GM23338 (cell line): Measurements from ENCODE around the gene FEV. TPM values are rescaled to one million over a fixed set of nuclear protein-coding genes. Genes with fewer than 3 reads are reported as not detected.

Experiments used
- ATAC-seq: fragments of 200-7000 bp; cut with Tn5 transposase; 3 replicates; pipeline ENCODE4 v1.9.1; 2020
- DNase-seq: peaks from one replicate; pipeline ENCODE4 v3.0.0-alpha.2; 2015; ENCODE audit warnings: low spot score
- H2AFZ ChIP-seq: fragments of 200-600 bp; sonication (generic); 2 replicates; pipeline ENCODE4 v1.8.0; 2016; ENCODE audit warnings: antibody characterized with exemption, mild to moderate bottlenecking, moderate library complexity
- H3F3A ChIP-seq: fragments of 200-600 bp; sonication (generic); replicated peaks from 2 replicates; pipeline ENCODE4 v1.8.0; 2017; ENCODE audit warnings: antibody characterized with exemption, mixed run types, low read depth
- H3K27ac ChIP-seq: fragments of 200-600 bp; sonication (generic); 2 replicates; pipeline ENCODE4 v1.6.1; 2016; ENCODE audit warnings: low read depth
- H3K27me3 ChIP-seq: fragments of 200-600 bp; sonication (generic); 2 replicates; pipeline ENCODE4 v1.8.0; 2016; ENCODE audit warnings: mild to moderate bottlenecking, mixed run types, moderate library complexity; ENCODE audit not compliant: insufficient read depth
- H3K36me3 ChIP-seq: fragments of 200-600 bp; sonication (generic); 2 replicates; pipeline ENCODE4 v1.8.0; 2016; ENCODE audit warnings: mild to moderate bottlenecking; ENCODE audit not compliant: insufficient read depth
- H3K4me1 ChIP-seq: fragments of 200-600 bp; sonication (generic); 2 replicates; pipeline ENCODE4 v1.8.0; 2016; ENCODE audit warnings: mild to moderate bottlenecking, moderate library complexity; ENCODE audit not compliant: insufficient read depth
- H3K4me2 ChIP-seq: fragments of 200-600 bp; sonication (generic); 2 replicates; pipeline ENCODE4 v1.7.1; 2017; ENCODE audit warnings: mixed run types
- H3K4me3 ChIP-seq: fragments of 200-600 bp; sonication (generic); 2 replicates; pipeline ENCODE4 v1.6.1; 2016; ENCODE audit warnings: mixed run types
- H3K79me2 ChIP-seq: fragments of 200-600 bp; sonication (generic); replicated peaks from 2 replicates; pipeline ENCODE4 v1.8.0; 2017; ENCODE audit warnings: mild to moderate bottlenecking; ENCODE audit not compliant: insufficient read depth
- H3K9me2 ChIP-seq: fragments of 200-600 bp; sonication (generic); 2 replicates; pipeline ENCODE4 v1.8.0; 2017; ENCODE audit not compliant: insufficient read depth
- H4K20me1 ChIP-seq: fragments of 200-600 bp; sonication (generic); replicated peaks from 2 replicates; pipeline ENCODE4 v1.8.0; 2017; ENCODE audit warnings: mild to moderate bottlenecking; ENCODE audit not compliant: insufficient read depth
- H3K27ac Mint-ChIP-seq: 2 replicates; pipeline ENCODE4 v1.8.0; 2020; ENCODE audit warnings: inconsistent platforms, mild to moderate bottlenecking, moderate library complexity, mixed read lengths
- H3K27me3 Mint-ChIP-seq: 3 replicates; pipeline ENCODE4 v1.8.0; 2022; ENCODE audit warnings: low read depth, mild to moderate bottlenecking, moderate library complexity, mixed read lengths, inconsistent platforms; ENCODE audit not compliant: insufficient read depth, poor library complexity
- H3K36me3 Mint-ChIP-seq: 3 replicates; pipeline ENCODE4 v1.8.0; 2021; ENCODE audit warnings: low read depth, mild to moderate bottlenecking, inconsistent platforms, moderate library complexity, mixed read lengths
- H3K4me1 Mint-ChIP-seq: 3 replicates; pipeline ENCODE4 v1.8.0; 2020; ENCODE audit warnings: mild to moderate bottlenecking, inconsistent platforms, mixed read lengths
- H3K4me3 Mint-ChIP-seq: 3 replicates; pipeline ENCODE4 v1.8.0; 2021; ENCODE audit warnings: moderate library complexity, mild to moderate bottlenecking, inconsistent platforms, mixed read lengths
- H3K9me3 Mint-ChIP-seq: 3 replicates; pipeline ENCODE4 v1.8.0; 2020; ENCODE audit warnings: moderate library complexity, mild to moderate bottlenecking, inconsistent platforms, mixed read lengths
- CREB1 ChIP-seq: fragments of 250-450 bp; sonication (Bioruptor Pico); IDR thresholded peaks from 2 replicates; pipeline ENCODE4 v1.5.0; 2020; ENCODE audit warnings: low read depth, mild to moderate bottlenecking, moderate library complexity
- EZH2 ChIP-seq: fragments of 200-600 bp; sonication (generic); IDR thresholded peaks from one replicate; pipeline ENCODE4 v1.8.0; 2017; ENCODE audit warnings: antibody characterized with exemption, mild to moderate bottlenecking, low read depth; ENCODE audit not compliant: unreplicated experiment
- EZH2phosphoT487 ChIP-seq: fragments of 200-600 bp; sonication (generic); IDR thresholded peaks from one replicate; pipeline ENCODE4 v1.8.1; 2018; ENCODE audit warnings: antibody characterized with exemption; ENCODE audit not compliant: unreplicated experiment
- JUNB ChIP-seq: IDR thresholded peaks from one replicate; pipeline ENCODE4 v1.6.1; 2016; ENCODE audit warnings: antibody characterized with exemption; ENCODE audit not compliant: unreplicated experiment
- NANOG ChIP-seq: IDR thresholded peaks from 2 replicates; pipeline ENCODE4 v1.6.1; 2016; ENCODE audit warnings: antibody characterized with exemption, borderline replicate concordance
- ZNF114 ChIP-seq: fragments of 250-450 bp; sonication (Bioruptor Pico); IDR thresholded peaks from 2 replicates; pipeline ENCODE4 v1.5.0; 2020; ENCODE audit warnings: mild to moderate bottlenecking, moderate library complexity
- ZNF331 ChIP-seq: fragments of 250-450 bp; sonication (Bioruptor Pico); IDR thresholded peaks from 2 replicates; pipeline ENCODE4 v1.5.0; 2020; ENCODE audit warnings: low read depth, mild to moderate bottlenecking, moderate library complexity
- polyA plus RNA-seq: library from polyadenylated mRNA; unstranded; fragments of >200 nt; fragmentation: Nextera tagmentation; extraction: Ambion mirVana; gene quantifications from 2 replicates; pipeline ENCODE4 v1.2.1, GENCODE V29; 2016
- total RNA-seq: library from RNA; depleted of rRNA; stranded (reverse); fragments of >200 nt; shearing (Covaris generic); gene quantifications from 2 replicates; pipeline ENCODE4 v1.2.3, GENCODE V29; 2014
- TF ChIP-seq, protein P1 (sequence below), 2 experiments: fragments of 200-600 bp in 1 of 2; sonication (generic) in 1 of 2; conservative IDR thresholded peaks; 2 replicates each; pipeline versions ENCODE4 v1.5.1 to v1.6.1; 2016 to 2017; ENCODE audit warnings: antibody characterized with exemption in 2 of 2, low read depth in 2 of 2, mild to moderate bottlenecking in 2 of 2, moderate library complexity in 1 of 2
- TF ChIP-seq, protein P2 (sequence below): fragments of 250-450 bp; sonication (Bioruptor Pico); IDR thresholded peaks from 2 replicates; pipeline ENCODE4 v1.5.0; 2020; ENCODE audit warnings: mild to moderate bottlenecking, moderate library complexity

Gene FEV
- total and polyA plus RNA-seq, 2 experiments from 2014 or later: not detected

DNA sequence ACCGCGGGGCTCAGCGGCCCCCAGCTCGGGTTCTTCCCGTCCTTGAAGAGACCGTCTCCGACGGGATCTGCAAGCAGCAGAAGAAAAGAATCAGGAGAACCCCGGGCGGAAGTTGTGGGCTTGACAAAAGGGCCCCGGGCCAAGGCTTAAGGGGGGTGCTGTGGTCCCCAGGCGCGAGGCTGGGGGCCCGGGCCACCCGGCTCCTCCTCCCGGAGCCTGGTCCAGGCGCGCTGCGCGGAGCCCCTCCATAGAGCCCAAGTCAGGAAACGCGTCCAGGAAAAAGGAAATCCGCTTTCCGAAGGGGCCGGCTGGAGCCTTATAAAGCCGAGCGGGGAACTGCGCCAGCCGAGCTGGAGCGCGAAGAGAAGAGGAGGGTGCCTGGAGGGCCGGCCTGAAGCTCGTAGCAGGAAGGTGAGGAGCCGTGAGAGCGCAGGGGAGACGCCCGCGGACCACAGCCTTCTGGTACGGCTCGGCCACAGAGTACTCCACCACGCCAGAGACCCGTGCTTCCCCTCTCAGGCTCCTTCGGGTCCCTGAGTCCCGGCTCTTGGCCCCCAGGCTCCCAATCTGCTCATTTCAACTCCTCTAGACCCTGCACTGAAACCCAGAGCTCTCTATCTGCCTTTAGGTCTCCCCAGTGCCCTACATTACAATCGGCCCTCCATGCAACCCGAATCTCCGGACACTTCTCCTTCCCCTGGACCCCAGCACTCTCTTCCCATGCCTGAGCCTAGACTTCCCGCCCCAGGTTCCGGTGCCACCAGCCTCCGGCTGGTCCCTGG, 554 bp downstream of the FEV start:
- Histone ChIP-seq H3K4me1 (peaks cover 32% of the 10 kb centered on the region; the same call in 1 of the 2 replicates), H3K27ac (no peak overlapping the region), H3K4me3 (peak overlapping the region; percentile 51), H3K79me2 (no peaks in the 10 kb centered on the region), H3K27me3 (peaks cover 98% of the 10 kb centered on the region), H3K9me2 (no peaks in the 10 kb centered on the region), H3F3A (0 out of 2 replicates have a peak, but pooled peaks cover 4% of the 10 kb centered on the region), H3K4me2 (peak overlapping the region; percentile 81), H3K36me3 (no peaks in the 10 kb centered on the region), H4K20me1 (peaks cover 18% of the 10 kb centered on the region), H2AFZ (peak overlapping the region; percentile 86)
- Mint-ChIP-seq H3K27ac (no peak overlapping the region), H3K4me1 (peaks cover 17% of the 10 kb centered on the region), H3K27me3 (peaks cover 94% of the 10 kb centered on the region), H3K36me3 (no peaks in the 10 kb centered on the region; the same call in 2 of the 3 replicates), H3K9me3 (peaks cover 3% of the 10 kb centered on the region; the same call in 1 of the 3 replicates), H3K4me3 (peak overlapping the region; percentile 69)
- ATAC-seq (peak; percentile 15), DNase-seq (peak; percentile 73)
- TF ChIP-seq JUNB (no peak), EZH2 (peak; percentile 100), EZH2phosphoT487 (peak; percentile 84)
- TF ChIP-seq, protein P1, sequence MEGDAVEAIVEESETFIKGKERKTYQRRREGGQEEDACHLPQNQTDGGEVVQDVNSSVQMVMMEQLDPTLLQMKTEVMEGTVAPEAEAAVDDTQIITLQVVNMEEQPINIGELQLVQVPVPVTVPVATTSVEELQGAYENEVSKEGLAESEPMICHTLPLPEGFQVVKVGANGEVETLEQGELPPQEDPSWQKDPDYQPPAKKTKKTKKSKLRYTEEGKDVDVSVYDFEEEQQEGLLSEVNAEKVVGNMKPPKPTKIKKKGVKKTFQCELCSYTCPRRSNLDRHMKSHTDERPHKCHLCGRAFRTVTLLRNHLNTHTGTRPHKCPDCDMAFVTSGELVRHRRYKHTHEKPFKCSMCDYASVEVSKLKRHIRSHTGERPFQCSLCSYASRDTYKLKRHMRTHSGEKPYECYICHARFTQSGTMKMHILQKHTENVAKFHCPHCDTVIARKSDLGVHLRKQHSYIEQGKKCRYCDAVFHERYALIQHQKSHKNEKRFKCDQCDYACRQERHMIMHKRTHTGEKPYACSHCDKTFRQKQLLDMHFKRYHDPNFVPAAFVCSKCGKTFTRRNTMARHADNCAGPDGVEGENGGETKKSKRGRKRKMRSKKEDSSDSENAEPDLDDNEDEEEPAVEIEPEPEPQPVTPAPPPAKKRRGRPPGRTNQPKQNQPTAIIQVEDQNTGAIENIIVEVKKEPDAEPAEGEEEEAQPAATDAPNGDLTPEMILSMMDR (conservative IDR thresholded peaks at IDR 0.05; ENCODE audit: low read depth in 2 of 2): no peak

DNA sequence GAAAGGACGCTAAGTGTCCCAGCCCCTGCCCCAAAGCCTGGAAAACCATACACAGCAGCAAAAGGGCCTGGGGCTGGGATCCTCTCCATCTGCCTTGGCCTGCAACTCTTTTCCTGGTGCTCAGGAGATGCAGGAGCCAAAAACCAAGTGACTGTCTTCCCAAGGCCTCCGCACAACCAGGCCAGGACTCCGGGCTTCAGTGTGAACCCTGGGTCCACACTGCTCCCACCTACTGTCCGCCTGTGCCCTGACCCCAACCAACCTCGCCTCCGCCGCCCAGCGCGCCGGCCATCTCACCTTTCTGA, 1.1 kb downstream of the FEV start:
- ATAC-seq (no peak), DNase-seq (no peak)
- Histone ChIP-seq H4K20me1 (peaks cover 18% of the 10 kb centered on the region), H3K36me3 (no peaks in the 10 kb centered on the region), H3F3A (0 out of 2 replicates have a peak, but pooled peaks cover 4% of the 10 kb centered on the region), H3K79me2 (no peaks in the 10 kb centered on the region), H3K4me3 (peak overlapping the region; percentile 51), H3K27ac (no peak overlapping the region), H3K4me1 (peaks cover 33% of the 10 kb centered on the region; the same call in 1 of the 2 replicates), H2AFZ (peak overlapping the region; percentile 86; the same call in 1 of the 2 replicates), H3K4me2 (peak overlapping the region; percentile 81), H3K9me2 (no peaks in the 10 kb centered on the region), H3K27me3 (peaks cover 98% of the 10 kb centered on the region)
- H3K4me3 Mint-ChIP-seq: peak overlapping the region; percentile 42; the same call in 1 of the 3 replicates
- peaks cover 3% of the 10 kb centered on the region; the same call in 1 of the 3 replicates for H3K9me3 Mint-ChIP-seq
- H3K4me1 Mint-ChIP-seq: peaks cover 17% of the 10 kb centered on the region
- no peak overlapping the region for H3K27ac Mint-ChIP-seq
- H3K27me3 Mint-ChIP-seq: peaks cover 94% of the 10 kb centered on the region
- H3K36me3 Mint-ChIP-seq: no peaks in the 10 kb centered on the region; the same call in 2 of the 3 replicates
- TF ChIP-seq NANOG (no peak), EZH2 (no peak), ZNF331 (CRISPR knock-in tag) (no peak), EZH2phosphoT487 (no peak), JUNB (no peak), ZNF114 (CRISPR knock-in tag) (no peak), CREB1 (CRISPR knock-in tag) (no peak)
- TF ChIP-seq, protein P2, sequence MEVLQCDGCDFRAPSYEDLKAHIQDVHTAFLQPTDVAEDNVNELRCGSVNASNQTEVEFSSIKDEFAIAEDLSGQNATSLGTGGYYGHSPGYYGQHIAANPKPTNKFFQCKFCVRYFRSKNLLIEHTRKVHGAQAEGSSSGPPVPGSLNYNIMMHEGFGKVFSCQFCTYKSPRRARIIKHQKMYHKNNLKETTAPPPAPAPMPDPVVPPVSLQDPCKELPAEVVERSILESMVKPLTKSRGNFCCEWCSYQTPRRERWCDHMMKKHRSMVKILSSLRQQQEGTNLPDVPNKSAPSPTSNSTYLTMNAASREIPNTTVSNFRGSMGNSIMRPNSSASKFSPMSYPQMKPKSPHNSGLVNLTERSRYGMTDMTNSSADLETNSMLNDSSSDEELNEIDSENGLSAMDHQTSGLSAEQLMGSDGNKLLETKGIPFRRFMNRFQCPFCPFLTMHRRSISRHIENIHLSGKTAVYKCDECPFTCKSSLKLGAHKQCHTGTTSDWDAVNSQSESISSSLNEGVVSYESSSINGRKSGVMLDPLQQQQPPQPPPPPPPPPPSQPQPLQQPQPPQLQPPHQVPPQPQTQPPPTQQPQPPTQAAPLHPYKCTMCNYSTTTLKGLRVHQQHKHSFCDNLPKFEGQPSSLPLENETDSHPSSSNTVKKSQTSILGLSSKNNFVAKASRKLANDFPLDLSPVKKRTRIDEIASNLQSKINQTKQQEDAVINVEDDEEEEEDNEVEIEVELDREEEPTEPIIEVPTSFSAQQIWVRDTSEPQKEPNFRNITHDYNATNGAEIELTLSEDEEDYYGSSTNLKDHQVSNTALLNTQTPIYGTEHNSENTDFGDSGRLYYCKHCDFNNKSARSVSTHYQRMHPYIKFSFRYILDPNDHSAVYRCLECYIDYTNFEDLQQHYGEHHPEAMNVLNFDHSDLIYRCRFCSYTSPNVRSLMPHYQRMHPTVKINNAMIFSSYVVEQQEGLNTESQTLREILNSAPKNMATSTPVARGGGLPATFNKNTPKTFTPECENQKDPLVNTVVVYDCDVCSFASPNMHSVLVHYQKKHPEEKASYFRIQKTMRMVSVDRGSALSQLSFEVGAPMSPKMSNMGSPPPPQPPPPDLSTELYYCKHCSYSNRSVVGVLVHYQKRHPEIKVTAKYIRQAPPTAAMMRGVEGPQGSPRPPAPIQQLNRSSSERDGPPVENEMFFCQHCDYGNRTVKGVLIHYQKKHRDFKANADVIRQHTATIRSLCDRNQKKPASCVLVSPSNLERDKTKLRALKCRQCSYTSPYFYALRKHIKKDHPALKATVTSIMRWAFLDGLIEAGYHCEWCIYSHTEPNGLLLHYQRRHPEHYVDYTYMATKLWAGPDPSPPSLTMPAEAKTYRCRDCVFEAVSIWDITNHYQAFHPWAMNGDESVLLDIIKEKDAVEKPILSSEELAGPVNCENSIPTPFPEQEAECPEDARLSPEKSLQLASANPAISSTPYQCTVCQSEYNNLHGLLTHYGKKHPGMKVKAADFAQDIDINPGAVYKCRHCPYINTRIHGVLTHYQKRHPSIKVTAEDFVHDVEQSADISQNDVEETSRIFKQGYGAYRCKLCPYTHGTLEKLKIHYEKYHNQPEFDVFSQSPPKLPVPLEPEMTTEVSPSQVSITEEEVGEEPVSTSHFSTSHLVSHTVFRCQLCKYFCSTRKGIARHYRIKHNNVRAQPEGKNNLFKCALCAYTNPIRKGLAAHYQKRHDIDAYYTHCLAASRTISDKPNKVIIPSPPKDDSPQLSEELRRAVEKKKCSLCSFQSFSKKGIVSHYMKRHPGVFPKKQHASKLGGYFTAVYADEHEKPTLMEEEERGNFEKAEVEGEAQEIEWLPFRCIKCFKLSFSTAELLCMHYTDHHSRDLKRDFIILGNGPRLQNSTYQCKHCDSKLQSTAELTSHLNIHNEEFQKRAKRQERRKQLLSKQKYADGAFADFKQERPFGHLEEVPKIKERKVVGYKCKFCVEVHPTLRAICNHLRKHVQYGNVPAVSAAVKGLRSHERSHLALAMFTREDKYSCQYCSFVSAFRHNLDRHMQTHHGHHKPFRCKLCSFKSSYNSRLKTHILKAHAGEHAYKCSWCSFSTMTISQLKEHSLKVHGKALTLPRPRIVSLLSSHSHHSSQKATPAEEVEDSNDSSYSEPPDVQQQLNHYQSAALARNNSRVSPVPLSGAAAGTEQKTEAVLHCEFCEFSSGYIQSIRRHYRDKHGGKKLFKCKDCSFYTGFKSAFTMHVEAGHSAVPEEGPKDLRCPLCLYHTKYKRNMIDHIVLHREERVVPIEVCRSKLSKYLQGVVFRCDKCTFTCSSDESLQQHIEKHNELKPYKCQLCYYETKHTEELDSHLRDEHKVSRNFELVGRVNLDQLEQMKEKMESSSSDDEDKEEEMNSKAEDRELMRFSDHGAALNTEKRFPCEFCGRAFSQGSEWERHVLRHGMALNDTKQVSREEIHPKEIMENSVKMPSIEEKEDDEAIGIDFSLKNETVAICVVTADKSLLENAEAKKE (CRISPR knock-in tag): no peak
- TF ChIP-seq, protein P1 (conservative IDR thresholded peaks at IDR 0.05; ENCODE audit: low read depth in 2 of 2): no peak
